NCI-H1436 treated with DMSO at 0.1 percent for 48 hours (cell line): ENCODE measurements around the gene FBXO3.

Experiments
- DNase-seq: peaks from one replicate; lab custom pipeline; 2025; lab: John Stamatoyannopoulos, UW

The FBXO3 gene

GRCh38 chr11:33701302-33702230 lies 72.8 kb downstream of the FBXO3 start:
- DNase-seq, result no peak

- DNase-seq, result peak; percentile 52
Observed at GRCh38 chr11:33700502-33701271, 73.6 kb downstream of the FBXO3 start, which contains the start of gene C11orf91. TSS of gene C11orf91 (minus strand) at chr11:33700826. CDS start at chr11:33700740, 86 bp downstream.

- no peak for DNase-seq
Observed at GRCh38 chr11:33700063-33700501, 74.2 kb downstream of the FBXO3 start.

- DNase-seq, result no peak
Observed at GRCh38 chr11:33699515-33700062, 74.7 kb downstream of the FBXO3 start.

- DNase-seq, result no peak
Observed at GRCh38 chr11:33698921-33699320, 75.4 kb downstream of the FBXO3 start.

- no peak for DNase-seq
Observed at GRCh38 chr11:33697997-33698396, 76.3 kb downstream of the FBXO3 start.

- DNase-seq, result no peak
Observed at GRCh38 chr11:33696931-33697638, 77.2 kb downstream of the FBXO3 start.

- no peak for DNase-seq
Observed at GRCh38 chr11:33696411-33696810, 77.9 kb downstream of the FBXO3 start.

GRCh38 chr11:33695051-33695566 lies 79.2 kb downstream of the FBXO3 start:
- DNase-seq, result no peak

- DNase-seq, result no peak
Observed at GRCh38 chr11:33694346-33695050, 79.8 kb downstream of the FBXO3 start.

- no peak for DNase-seq
Observed at GRCh38 chr11:33692541-33692940, 81.8 kb downstream of the FBXO3 start.

- DNase-seq, result no peak
Observed at GRCh38 chr11:33692013-33692504, 82.3 kb downstream of the FBXO3 start.

GRCh38 chr11:33691066-33691864 lies 83.1 kb downstream of the FBXO3 start:
- DNase-seq, result no peak
